Activated naive CD4-positive, alpha-beta T cell treated with anti-CD3 and anti-CD28 coated beads, Interleukin-2, amount 50 U/mL, for 16 hours (primary cell): ENCODE measurements around the gene SPATA6.
A peak's percentile ranks its signal among the peaks of the same experiment; 100 is the strongest.
"Not testable (repeated sequence)": the region's sequence is repeated elsewhere in the genome, so short reads cannot be mapped to it uniquely, and the experiment has no call there.

Experiments used
- DNase-seq: peaks from one replicate; pipeline ENCODE4 v3.0.0-alpha.2; 2020

Gene SPATA6

DNA sequence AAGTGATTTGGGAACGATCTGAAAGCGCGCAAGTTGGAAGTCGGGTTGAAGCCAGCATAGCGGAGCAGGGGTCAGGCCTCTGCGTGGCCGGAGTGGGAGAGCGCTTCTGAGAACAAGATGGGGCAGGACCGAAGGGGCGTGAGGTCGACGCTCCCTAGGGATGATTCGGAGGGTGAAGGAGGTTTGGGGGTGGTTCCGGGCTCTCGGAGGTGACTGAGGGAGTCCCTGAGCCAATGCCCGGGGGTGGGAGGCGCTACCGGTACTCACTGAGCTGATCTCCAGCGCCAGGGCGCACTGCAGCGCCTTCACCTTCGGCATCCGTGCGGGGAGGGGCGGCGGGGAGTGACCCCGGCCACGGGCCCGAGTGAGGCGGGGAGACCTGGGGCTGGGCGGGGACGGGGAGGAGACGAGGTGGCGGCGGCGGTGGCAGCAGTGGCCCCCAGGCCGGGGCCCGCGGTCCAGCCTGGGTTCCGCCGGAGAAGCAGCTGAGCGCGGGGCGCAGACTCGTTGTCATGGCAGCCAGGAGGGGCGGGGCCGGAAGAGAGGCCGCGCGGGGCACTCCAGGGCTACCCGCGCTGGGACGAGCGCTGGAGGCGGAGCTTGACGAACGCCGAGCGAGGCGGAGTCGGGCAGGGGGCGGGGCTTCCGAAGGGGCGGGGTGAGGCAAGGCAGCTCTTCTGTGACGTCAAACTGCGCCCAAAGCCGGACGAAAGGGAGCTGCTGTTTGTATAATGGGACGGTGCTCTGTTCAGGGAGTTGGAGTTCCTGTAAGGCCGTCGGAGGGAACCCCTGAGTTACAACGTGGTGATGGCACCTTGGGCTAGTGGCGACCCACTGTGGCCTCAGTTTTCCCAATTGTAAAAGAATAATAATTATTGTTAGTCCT lies at the start of gene SPATA6:
Gene SPATA6, minus strand, starts transcription at position 514 of the 886 bp plus-strand sequence. Its CDS starts 196 bp downstream, at position 318.
- DNase-seq = peak; percentile 96

DNA sequence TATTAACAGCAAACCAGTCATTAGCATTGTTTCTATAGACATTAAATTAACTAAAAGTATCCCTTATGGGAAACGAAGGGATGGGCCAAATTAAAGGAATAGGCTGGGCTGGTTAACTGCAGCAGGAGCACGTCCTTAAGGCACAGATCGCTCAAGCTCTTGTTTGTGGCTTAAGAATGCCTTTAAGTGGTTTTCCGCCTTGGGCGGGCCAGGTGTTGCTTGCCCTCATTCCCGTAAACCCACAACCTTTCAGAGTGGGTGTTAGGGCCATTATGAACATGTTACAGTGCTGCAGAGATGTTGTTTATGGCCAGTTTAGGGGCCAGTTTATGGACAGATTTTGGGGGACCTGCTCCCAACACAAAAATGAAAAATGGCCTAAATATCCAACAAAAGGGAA lies 47.9 kb upstream of the SPATA6 start:
- not testable (repeated sequence) for DNase-seq

DNA sequence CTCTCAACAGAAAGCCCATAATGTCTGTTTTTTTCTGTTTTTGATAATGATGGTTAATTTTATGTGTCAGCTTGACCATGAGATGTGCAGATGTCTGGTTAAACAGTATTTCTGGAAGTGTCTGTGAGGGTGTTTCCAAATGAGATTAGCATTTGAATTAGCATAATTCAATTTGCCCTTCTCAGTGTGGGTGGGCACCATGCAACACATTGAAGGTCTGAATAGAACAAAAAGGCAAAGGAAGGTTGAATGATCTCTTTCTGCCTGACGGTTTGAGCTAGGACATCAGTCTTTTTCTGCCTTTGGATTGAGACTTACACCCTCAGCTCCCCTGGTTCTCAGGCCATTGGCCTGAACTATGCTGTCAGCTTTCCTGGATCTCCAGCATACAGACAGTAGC lies 34.9 kb upstream of the SPATA6 start:
- DNase-seq = no peak

DNA sequence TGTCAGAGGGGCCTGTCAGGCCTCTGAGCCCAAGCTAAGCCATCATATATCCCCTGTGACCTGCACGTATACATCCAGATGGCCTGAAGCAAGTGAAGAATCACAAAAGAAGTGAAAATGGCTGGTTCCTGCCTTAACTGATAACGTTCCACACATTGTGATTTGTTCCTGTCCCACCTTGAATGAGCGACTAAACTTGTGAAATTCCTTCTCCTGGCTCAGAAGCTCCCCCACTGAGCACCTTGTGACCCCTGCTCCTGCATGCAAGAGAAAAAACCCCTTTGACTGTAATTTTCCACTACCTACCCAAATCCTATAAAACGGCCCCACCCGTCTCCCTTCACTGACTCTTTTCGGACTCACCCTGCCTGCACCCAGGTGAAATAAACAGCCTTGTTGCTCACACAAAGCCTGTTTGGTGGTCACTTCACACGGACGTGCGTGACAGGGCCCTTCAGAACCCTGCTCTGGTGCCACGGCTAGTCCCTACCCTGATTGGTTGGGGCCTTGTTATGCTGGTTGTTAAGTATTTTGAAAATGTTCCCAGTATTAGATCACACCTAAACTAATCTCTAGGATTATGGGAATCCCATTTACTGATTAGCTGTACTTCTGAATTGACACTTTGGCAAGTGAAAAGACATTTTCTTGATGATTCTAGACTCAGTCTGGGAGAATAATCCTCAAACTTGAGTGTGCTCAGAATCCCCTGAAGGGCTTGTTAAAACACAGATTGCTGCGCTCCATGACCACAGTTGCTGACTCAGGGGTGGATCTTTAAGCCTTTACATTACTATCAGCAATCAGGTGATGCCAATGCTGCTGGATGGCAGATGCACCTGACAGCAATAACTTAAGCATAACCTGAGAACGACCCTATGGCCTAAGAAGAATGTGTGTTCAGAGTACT lies 28.8 kb upstream of the SPATA6 start:
- no peak for DNase-seq

DNA sequence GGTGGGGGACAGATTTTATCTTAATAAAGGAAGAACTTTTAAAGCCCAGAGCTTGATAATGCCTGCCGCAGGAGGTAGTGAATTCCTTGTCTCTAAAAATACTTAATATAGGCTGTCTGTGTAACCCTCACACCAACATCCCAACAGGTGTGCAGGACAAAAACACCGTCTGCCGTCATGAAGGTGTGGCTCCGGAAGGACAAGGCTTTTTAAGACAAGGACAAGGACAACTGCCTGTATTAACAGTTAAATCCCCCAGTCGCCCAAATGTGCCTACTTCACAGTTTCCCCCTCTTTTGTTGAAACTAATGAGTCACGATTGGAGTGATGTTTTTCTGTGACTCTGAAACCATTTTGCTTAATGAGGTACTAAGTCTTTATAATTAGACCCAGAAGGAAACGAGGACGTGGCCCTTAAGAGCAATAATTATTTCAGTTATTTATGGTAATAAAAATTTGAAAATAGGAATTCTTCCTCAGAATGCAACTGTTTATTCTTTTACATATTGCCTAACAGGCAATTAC lies 27.3 kb upstream of the SPATA6 start:
- no peak for DNase-seq

DNA sequence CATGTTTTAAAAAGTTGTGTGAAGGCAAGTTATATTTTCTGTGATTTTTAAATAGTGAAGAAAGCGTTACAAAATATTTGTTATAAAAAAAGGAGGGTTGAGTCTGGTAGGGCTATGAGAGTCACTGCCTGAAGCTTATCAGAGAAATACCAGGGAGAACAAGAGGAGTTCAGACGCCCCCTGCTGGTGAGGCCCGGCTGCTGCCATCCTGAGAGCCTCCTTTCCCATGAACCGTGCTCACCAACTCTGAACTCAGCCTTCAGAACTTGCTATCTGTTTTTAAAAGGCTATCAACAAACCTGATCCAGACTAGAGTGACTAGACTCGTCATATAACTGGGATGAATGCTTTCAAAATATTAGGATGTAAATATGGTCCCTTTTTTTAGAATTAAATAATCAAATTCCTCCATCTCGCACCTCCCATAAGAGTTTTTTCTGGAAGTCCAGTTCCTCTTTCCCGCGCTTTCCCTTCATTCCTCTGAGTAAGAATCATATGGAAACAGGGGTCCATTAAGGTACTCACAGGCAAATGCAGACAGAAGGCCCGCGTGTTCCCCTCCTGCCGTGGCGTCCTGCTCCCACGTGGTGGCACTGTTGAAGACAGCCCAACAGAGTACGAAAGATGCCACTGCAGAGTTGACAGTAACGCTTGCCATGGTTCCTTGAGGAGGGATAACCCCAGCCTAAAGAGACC lies 26.2 kb upstream of the SPATA6 start:
- peak; percentile 75 for DNase-seq

DNA sequence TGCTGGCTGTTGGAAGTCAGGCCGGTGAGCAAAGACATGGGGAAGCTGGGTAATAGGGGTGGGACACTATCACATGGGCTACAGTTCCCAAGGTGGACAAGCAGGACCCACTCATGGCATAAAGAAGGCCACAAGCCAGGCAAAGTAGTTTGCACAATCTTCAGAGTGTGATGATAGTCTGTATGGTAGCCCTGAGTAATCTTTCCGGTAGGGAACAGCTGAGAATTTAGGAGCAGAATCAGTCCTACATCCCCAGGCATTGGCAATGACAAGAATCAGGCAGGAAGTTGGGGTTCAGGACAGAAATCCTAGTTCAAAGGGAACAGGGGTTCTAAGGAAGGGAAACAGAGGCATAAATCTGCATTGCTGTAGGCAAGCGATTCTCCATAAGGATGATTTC lies 23.9 kb upstream of the SPATA6 start:
- DNase-seq = no peak

DNA sequence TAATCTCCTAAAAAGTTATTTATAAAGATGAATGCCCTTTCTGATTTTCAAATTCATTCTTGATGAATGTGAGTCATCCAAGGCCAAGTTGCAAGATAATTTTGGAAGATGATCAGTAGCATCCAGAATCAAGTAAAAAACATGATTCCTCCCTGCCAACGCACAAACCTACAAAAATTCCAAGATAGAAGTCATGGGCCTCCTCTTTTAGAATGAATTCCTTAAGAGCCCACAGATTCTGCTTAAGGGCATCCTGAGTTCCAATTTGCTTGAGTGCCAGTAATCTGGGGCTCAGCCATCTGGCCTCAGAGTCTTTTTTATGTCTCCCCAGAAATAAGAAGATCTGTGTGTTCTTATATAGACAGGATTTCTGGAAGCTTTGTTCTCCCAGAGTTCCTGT lies 23.2 kb upstream of the SPATA6 start:
- no peak for DNase-seq

DNA sequence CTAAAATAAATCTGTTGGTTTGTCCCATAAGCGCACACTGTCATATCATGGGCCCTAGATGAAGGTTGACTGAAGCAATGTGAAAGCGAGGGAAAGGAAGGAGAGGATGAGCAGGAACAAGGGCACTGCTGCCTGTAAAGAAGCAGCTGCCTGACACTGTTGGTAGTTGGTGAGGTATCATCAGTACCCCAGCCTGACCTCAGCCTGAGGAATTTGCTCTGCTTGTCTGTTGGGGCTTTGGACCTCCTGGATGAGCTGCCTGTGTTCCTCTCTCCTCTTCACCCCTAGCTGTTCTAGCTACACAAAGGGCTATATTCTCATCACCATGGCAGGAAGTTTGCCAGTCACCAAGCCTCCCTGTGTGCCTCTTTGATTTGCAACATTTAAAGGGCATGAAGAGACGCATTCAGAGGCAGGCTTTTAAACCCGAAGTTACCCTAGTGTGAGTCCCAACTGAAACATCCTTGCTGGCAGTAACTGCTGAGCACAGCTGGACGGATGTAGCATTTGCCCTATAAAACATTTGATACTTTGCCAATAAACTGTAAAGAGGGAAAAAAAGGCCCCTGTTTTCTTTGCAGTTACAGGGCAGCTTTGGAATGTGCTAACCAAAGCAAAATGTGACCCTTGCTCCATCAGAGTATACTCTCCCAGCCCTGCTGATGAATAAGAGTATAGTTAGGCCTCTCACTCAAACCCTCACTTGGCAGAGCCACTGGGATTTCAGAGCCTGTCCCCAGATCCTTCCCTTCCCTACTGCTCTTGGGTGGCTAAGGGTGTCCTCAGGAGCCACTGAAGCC lies 22.2 kb upstream of the SPATA6 start:
- DNase-seq = no peak

DNA sequence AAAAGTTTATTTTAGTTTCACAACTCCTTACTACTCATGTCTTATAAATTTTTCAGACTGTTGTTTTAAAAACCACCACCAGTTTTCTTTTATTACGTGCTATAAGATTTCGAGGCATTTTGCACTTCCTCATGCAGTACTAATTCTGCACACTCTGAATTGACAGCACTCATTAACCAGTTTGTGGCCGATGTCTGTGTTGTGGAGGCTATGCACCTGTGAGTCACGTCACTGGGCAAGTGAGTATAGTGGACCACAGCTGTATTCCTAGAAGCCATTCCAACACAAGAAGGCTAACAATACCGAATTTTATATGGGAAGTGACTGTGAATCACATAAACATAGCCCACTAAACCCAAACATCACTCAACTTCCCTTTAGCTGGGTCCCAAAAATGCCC lies 21.0 kb upstream of the SPATA6 start:
- no peak for DNase-seq

DNA sequence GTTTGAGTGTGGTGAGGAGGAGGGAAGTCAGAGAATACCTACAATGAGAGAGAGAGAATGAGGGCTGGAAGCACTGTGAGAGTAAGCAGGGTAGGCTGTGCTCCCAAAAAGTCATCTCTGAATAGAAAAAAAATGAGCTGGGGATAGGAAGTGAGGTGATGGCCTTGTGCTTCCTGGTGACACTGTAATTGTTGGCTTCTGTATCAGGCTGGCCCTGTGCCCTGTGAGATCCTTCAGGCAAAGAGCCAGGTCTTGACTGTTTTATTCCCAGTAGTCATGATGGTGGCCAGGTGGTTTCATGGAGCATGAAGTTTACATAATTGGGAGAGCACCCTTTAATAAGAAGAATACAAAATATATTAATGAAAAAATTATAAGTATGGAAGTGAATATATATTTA lies 20.4 kb upstream of the SPATA6 start:
- DNase-seq = no peak

DNA sequence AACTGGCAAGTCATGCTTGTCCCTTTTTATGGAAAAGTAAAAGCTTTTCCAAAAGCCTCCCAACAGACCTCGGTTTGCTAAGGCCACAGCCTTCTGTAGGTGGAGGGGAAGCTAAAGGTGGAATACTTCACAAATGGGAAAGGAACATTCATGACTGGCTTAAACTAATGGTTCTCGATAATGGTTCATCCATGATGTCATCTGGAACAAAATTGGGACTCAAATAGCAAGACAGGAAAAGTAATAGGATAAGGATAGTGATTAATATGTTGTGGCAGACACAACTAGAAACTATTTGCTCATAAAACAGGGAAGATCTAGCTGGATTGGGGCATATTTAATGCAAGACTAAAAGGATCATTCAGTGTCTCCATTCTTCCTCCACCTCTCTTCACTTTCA lies 16.7 kb upstream of the SPATA6 start:
- DNase-seq = no peak

DNA sequence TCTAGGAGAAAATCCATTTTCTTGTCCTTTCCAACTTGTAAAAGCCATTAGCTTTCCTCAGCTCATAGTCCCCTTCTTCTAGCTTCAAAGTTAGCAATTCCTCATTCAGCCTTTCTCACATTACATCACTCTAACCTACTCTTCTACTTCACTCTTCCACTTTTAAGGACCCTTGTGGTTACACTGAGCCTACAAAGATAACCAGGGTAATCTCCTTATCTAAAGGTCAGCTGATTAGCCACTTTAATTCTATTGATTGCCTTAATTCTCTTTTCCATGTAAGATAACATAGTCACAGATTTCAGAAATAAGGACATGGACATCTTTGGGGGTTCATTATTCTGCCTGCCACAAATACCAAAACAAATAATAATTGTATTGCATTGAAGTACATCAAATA lies 8.5 kb upstream of the SPATA6 start:
- no peak for DNase-seq

DNA sequence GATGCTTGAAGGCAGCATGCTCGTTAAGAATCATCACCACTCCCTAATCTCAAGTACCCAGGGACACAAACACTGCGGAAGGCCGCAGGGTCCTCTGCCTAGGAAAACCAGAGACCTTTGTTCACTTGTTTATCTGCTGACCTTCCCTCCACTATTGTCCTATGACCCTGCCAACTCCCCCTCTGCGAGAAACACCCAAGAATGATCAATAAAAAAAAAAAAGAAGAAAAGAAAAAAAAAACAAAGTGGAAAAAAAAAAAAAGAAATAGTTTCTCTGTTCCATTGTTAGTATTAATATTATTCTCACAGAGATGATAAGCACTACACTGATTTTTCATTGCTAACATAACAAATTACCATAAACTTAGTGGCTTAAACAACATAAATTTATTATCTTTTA lies 8.0 kb upstream of the SPATA6 start:
- not testable (repeated sequence) for DNase-seq

DNA sequence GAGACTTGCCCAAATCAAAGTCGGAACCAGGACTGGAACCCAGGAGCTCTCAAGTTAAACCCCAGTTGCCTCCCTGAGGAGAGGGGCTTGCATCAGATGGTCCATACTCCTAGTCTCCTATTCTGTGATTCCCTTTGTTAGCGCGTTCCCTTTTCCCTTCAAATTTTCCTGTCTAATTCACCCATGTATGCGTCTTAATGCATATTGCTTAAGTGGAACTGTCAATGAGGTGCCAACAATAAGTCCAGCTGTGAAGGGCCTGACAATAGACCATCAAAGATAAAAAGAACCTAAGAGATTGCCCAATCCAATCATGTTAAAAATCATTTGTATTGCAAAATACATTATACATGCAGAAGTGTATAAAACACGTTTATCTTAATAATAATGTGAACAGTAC lies 634 bp upstream of the SPATA6 start:
- DNase-seq = no peak

DNA sequence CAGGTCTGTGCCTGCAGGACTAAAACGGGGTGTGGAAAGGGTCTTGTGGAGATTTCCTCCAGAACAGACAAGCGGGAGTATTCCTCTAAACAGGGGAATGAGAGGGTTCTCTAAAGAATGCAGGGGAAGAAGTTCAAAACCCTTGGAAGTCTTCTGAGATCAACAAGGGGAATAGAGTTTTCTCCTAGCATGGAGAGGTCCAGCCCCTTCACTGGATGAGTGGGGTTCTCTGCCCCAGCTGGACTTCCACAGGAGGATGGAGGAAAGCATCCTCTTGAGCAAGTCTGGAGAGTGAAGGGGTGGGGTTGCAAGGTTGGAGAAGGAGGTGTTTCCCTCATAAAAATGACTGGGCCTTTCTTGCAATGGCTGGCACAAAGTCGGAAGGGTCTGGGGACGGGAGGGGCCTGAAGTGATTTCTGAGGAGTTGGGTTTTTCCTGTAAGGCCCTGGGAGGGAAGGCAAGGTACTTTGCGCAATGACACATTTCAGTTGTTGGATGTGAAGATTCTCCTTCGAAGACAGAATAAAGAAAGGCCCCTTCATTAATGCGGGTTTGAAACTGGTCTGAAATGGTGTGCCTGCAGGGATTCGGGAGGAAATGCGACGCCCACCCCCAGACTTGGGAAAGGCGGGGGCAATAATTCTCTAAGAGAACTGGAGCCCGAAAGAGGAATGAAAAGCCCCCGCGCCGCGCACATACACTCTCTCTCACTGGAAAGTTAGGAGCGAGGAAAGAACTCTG lies 884 bp downstream of the SPATA6 start:
- DNase-seq = no peak

DNA sequence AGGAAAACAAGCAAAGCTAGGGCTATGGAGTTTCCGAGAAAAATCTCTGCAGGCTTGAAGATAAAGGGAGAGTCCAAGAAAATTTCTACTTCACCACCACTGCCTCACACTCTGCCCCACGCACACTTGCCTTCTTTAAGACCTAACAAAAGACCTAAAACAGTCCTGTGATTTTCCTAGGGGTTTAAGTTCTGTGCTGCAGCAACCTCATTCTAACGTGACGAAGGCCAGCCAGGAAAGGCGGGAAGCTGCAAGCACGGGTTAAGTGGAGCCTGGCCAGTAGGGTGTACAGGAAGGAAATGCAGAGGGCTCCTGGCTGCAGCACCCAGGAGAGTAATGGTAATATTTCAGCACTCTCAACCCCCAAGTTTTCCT lies 1.5 kb downstream of the SPATA6 start:
- DNase-seq = no peak

DNA sequence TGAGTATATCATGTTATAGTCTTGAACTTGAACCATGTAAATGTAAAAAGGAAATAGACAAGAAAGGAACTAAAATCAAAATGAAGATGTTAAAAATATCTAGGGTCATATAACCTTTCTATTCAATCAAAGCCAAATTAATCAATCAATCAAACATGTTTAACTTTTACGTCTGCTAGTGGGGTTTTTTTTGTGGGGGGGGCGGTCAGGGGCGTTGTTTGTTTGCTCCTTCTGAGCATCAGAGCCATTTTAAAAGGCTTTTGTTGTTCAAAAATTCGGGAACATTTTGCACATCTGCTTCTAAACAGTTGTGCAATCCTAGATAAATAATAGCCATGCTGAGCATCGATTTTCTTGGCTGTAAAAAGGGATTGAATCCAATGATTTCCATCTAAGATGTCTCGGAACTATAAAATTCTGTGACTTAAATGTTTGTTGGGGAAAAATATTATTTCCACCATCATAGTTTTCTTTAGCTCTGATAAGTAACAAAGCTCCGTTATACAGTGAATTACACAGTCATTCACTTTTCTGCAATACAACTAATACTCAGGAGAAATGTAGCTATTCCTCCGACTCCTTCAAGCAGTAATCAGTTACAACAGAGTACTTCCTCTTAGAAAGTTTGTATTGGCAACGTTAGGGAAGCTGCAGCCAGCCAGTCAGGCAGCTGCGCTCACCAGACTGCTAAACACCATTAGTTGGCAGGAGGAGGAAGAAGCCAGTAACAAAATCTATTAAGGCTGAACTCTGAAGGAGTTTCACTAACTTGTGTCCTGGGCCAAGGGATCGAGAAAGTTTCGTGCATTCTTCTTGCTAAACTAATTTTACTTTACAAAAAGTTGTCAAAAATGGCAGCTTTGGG lies 2.2 kb downstream of the SPATA6 start:
- no peak for DNase-seq

DNA sequence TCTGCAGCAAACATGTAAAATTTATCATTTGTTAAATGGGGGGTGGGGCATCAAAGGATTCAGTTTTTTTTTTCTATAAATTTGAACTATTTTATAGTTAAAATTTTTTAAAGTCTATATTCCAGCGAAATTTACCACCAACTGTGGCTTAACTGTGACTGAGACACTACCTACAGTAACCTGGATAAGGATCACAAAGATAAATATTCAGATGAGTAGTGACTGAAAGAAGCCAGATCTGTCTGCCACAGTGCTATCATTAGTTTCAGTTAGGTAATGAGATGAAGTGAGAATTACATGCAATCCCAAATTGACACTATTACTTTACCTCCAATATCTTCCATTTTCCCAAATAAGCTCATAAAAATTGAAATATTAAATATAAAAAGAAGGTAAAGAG lies 5.4 kb downstream of the SPATA6 start:
- DNase-seq = no peak

DNA sequence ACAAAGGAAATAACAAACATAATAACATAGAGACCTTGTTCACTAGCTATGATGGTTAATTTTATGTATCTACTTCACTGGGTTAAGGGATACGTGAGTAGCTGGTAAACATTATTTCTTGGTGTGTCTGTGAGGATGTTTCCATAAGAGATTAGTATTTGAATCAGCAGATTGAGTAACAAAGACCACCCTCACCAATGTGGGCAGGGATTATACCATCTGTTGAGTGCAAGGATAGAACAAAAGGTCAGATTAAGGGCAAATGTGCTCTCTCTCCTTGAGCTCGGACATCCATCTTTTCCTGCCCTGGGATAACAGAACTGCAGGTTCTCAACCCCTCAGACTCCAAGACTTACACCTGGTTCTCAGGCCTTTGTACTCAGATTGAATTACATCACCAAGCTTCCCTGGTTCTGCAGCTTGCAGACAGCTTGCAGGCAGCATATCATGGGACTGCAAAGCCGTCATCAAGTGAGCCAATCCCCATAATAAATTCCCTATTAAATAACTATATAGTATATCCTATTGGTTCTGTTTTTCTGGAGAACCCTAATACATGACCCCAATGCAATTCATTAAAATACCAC lies 9.2 kb downstream of the SPATA6 start:
- no peak for DNase-seq
